ENCODE results near the gene RGS7.
"Not testable (repeated sequence)": the region's sequence is repeated elsewhere in the genome, so short reads cannot be mapped to it uniquely, and the experiment has no call there.

DNA sequence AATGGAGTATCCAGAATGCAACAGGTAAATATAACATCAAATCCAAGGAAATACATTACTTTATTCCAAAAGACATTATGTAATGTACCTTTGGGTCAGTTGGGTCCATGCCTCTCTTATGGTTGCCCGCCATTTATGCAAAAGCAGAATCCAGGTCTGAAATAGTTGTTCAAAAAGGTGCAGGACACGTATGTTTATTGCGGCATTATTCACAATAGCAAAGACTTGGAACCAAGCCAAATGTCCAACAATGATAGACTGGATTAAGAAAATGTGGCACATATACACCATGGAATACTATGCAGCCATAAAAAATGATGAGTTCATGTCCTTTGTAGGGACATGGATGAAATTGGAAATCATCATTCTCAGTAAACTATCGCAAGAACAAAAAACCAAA, 384.9 kb downstream of the RGS7 start:
- TF ChIP-seq, protein P1, sequence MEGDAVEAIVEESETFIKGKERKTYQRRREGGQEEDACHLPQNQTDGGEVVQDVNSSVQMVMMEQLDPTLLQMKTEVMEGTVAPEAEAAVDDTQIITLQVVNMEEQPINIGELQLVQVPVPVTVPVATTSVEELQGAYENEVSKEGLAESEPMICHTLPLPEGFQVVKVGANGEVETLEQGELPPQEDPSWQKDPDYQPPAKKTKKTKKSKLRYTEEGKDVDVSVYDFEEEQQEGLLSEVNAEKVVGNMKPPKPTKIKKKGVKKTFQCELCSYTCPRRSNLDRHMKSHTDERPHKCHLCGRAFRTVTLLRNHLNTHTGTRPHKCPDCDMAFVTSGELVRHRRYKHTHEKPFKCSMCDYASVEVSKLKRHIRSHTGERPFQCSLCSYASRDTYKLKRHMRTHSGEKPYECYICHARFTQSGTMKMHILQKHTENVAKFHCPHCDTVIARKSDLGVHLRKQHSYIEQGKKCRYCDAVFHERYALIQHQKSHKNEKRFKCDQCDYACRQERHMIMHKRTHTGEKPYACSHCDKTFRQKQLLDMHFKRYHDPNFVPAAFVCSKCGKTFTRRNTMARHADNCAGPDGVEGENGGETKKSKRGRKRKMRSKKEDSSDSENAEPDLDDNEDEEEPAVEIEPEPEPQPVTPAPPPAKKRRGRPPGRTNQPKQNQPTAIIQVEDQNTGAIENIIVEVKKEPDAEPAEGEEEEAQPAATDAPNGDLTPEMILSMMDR (IDR thresholded peaks at IDR 0.05 in 8 of 11, conservative IDR thresholded peaks at IDR 0.05 in 3 of 11): not testable (repeated sequence)
- not testable (repeated sequence) for TF ChIP-seq POLR2A, POLR2AphosphoS5 (IDR thresholded peaks at IDR 0.05)
